HG03135 (cell line): Measurements from ENCODE around the gene HPSE.
"Not testable (repeated sequence)": the region's sequence is repeated elsewhere in the genome, so short reads cannot be mapped to it uniquely, and the experiment has no call there.

Experiments used
- ATAC-seq: cut with Tn5 transposase; IDR thresholded peaks from one replicate; pipeline ENCODE4 v1.9.1; 2021; ENCODE audit warnings: mild to moderate bottlenecking, moderate library complexity; ENCODE audit not compliant: unreplicated experiment

The HPSE gene

GRCh38 chr4:83335701-83336100, 1.1 kb upstream of the HPSE start:
- ATAC-seq, result no peak

- ATAC-seq, result no peak
Measured at GRCh38 chr4:83331956-83332355, 2.7 kb downstream of the HPSE start.

GRCh38 chr4:83329521-83330110, 5.0 kb downstream of the HPSE start:
- ATAC-seq, result no peak

- no peak for ATAC-seq
Measured at GRCh38 chr4:83328521-83329187, 6.0 kb downstream of the HPSE start.

GRCh38 chr4:83326546-83326945, 8.1 kb downstream of the HPSE start:
- ATAC-seq, result no peak

- not testable (repeated sequence) for ATAC-seq
Measured at GRCh38 chr4:83325306-83325705, 9.3 kb downstream of the HPSE start.

- ATAC-seq, result no peak
Measured at GRCh38 chr4:83323136-83323535, 11.5 kb downstream of the HPSE start.

GRCh38 chr4:83320548-83320947, 14.1 kb downstream of the HPSE start:
- ATAC-seq, result no peak

- no peak for ATAC-seq
Measured at GRCh38 chr4:83318666-83319065, 16.0 kb downstream of the HPSE start.

GRCh38 chr4:83317671-83318070, 17.0 kb downstream of the HPSE start:
- ATAC-seq, result no peak

GRCh38 chr4:83316459-83317165, 18.0 kb downstream of the HPSE start:
- ATAC-seq, result no peak

- ATAC-seq, result no peak
Measured at GRCh38 chr4:83315341-83315870, 19.2 kb downstream of the HPSE start.

GRCh38 chr4:83308672-83309071, 26.0 kb downstream of the HPSE start:
- ATAC-seq, result no peak

- no peak for ATAC-seq
Measured at GRCh38 chr4:83307920-83308319, 26.7 kb downstream of the HPSE start.

GRCh38 chr4:83305187-83305586, 29.5 kb downstream of the HPSE start:
- ATAC-seq, result no peak

GRCh38 chr4:83297548-83298260, 36.9 kb downstream of the HPSE start:
- ATAC-seq, result no peak

- ATAC-seq, result no peak
Measured at GRCh38 chr4:83293305-83294046, 41.2 kb downstream of the HPSE start.

GRCh38 chr4:83290059-83290774, 44.4 kb downstream of the HPSE start:
- ATAC-seq, result not testable (repeated sequence)

GRCh38 chr4:83288381-83288780, 46.3 kb downstream of the HPSE start:
- not testable (repeated sequence) for ATAC-seq

- peak; percentile 6 for ATAC-seq
Measured at GRCh38 chr4:83285055-83285407, 49.6 kb downstream of the HPSE start.
